Activated naive CD8-positive, alpha-beta T cell treated with anti-CD3 and anti-CD28 coated beads, Interleukin-2, amount 10 ng/mL, durations not matched to agents 7 days and 5 days (primary cell): Measurements from ENCODE around the gene LCN15. TPM values are rescaled to one million over a fixed set of nuclear protein-coding genes. Genes with fewer than 3 reads are reported as not detected.
"Not testable (repeated sequence)": the region's sequence is repeated elsewhere in the genome, so short reads cannot be mapped to it uniquely, and the experiment has no call there.

Experiments
- ATAC-seq: fragments of 150-1000 bp; cut with Tn5 transposase; one replicate; pipeline ENCODE4 v1.10.0; 2021; ENCODE audit warnings: low read depth, moderate library complexity
- POLR2A ChIA-PET: fragments of 350-600 bp; sonication (Branson Sonifier 250); formaldehyde crosslinking; loops from one replicate; lab custom pipeline; 2021; ENCODE audit warnings: antibody characterized with exemption; lab: Charles Lee
- DNase-seq: peaks from one replicate; pipeline ENCODE4 v3.0.0; 2021
- H3K27ac Mint-ChIP-seq: one replicate; pipeline ENCODE4 v1.8.0; 2022; ENCODE audit warnings: mild to moderate bottlenecking, mixed read lengths
- H3K27me3 Mint-ChIP-seq: one replicate; pipeline ENCODE4 v1.8.0; 2022; ENCODE audit warnings: mild to moderate bottlenecking, moderate library complexity, mixed read lengths
- H3K36me3 Mint-ChIP-seq: one replicate; pipeline ENCODE4 v1.8.0; 2021; ENCODE audit warnings: mild to moderate bottlenecking, mixed read lengths
- H3K4me1 Mint-ChIP-seq: one replicate; pipeline ENCODE4 v1.8.0; 2021; ENCODE audit warnings: mixed read lengths
- H3K4me3 Mint-ChIP-seq: one replicate; pipeline ENCODE4 v1.8.0; 2022; ENCODE audit warnings: mild to moderate bottlenecking, moderate library complexity, mixed read lengths
- H3K9me3 Mint-ChIP-seq: one replicate; pipeline ENCODE4 v1.8.0; 2021; ENCODE audit warnings: mixed read lengths
- total RNA-seq, 2 experiments: library from RNA; stranded (reverse); gene quantifications; one replicate each; pipeline ENCODE4 v1.2.3, GENCODE V29; 2021

LCN15 gene
- total RNA-seq, 2 experiments from 2014 or later, result not detected

DNA sequence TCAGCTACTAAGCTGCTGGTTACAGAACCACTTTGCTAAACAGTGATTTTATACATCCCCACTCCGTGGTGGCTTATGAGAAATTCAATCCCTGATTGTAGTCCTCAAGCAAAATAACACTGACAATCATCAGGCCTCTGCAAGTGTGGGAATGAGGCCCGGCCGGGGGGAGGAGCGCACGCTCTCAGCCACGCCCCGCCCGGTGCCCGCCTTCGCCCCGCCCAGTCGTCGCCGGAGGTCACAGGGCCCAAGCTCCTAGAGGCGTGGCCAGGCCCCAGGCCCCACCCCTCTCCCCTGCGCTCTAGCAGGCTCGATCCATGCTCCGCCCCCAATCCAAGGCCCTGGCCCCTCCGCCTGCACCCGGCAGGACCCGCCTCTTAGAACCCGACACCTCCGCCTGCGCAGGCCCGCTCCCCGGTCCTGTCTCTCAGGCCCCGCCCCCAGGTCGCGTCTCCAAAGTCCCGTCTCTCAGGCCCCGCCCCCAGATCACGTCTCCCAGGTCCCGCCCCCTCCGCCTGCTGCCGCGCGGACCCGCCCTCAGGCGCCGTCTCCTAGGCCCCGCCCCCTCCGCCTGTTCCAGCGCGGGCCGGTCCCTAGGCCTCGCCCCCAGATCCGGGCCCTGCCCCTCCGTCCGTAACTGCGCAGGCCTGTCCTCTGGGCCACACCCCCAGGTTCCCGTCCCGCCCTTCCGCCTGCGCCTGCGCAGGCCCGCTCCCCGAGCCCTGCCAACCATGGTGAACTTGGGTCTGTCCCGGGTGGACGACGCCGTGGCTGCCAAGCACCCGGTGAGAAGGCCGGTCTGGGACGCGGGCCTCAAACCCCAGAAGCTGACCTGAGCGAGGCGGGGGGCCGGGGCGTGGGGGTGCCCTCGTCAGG, 26.6 kb upstream of the LCN15 start, which contains the start of gene TMEM141:
TSS of gene TMEM141 (plus strand) at position 705 of the 876 bp plus-strand sequence. CDS start at position 732, 27 bp downstream.
- Mint-ChIP-seq H3K27me3 (peaks cover 4% of the 10 kb centered on the region), H3K9me3 (no peaks in the 10 kb centered on the region), H3K27ac (peak within 1 kb of the TSS; percentile 90), H3K36me3 (no peaks in the 10 kb centered on the region), H3K4me3 (peak within 1 kb of the TSS; percentile 82), H3K4me1 (peaks cover 23% of the 10 kb centered on the region)
- peak; percentile 89 for ATAC-seq
- peak; percentile 100 for DNase-seq
- POLR2A ChIA-PET, result interaction anchor here (0.8 to 1.5 kb wide), 6 partner anchors 15 to 450 kb away, joined by 3 to 7 read pairs (median 4); partner anchors contain the start of gene RABL6

DNA sequence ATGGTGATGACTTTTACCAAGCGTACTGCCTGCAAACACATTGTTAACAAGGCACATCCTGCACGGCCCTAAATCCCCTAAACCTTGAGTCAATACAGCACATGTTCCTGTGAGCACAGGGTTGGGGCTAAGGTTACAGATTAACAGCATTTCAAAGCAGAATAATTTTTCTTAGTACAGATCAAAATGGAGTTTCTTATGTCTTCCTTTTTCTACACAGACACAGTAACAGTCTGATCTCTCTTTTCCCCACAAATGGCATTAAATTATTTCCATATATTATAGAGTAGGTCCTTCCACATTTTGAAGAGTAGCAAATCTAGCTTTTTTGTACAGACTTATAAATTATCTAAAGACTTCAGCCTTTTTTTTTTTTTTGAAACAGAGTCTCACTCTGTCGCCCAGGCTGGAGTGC, 25.2 kb upstream of the LCN15 start:
- DNase-seq (no peak), ATAC-seq (no peak)
- H3K4me1 Mint-ChIP-seq, result peaks cover 25% of the 10 kb centered on the region
- peaks cover 3% of the 10 kb centered on the region for H3K27me3 Mint-ChIP-seq
- no peak overlapping the region for H3K27ac Mint-ChIP-seq
- H3K36me3 Mint-ChIP-seq, result no peaks in the 10 kb centered on the region
- POLR2A ChIA-PET, result no interaction called here
- no peaks in the 10 kb centered on the region for H3K9me3 Mint-ChIP-seq
- no peak overlapping the region for H3K4me3 Mint-ChIP-seq

DNA sequence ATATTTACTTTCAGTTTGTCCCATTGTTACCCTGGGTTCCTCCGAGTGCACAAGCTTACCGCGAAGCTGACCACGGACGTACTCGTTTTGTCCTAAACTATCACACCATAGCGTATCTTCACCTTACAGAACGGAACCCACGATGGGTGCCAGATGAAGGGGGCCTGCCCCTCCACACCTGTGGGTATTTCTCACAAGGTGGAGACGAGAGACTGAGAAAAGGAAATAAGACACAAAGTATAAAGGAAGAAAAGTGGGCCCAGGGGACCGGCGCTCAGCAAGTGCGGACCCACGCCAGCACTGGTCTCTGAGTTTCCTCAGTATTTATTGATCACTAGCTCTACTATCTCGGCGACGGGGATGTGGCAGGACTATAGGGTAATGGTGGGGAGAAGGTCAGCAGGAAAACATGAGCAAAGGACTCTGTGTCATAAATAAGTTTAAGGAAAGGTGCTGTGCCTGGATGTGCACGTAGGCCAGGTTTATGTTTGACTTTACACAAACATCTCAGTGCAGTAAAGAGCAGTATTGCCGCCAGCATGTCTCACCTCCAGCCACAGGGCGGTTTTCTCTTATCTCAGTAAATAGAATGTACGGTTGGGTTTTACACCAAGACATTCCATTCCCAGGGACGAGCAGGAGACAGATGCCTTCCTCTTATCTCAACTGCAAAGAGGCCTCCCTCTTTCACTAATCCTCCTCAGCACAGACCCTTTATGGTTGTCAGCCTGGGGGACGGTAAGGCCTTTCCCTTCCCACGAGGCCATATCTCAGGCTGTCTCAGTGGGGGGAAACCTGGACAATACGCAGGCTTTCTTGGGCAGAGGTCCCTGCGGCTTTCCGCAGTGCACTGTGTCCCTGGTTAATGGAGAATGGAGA, 24.6 kb upstream of the LCN15 start:
- not testable (repeated sequence) for ATAC-seq, DNase-seq, H3K27me3 Mint-ChIP-seq, H3K27ac Mint-ChIP-seq, H3K9me3 Mint-ChIP-seq, H3K36me3 Mint-ChIP-seq
- POLR2A ChIA-PET, result interaction anchor here (0.9 kb wide), 1 partner anchor 246 kb away, joined by 3 read pairs; no protein-coding TSS in a partner anchor
- Mint-ChIP-seq H3K4me1 (peaks cover 25% of the 10 kb centered on the region), H3K4me3 (peak overlapping the region; percentile 16)

DNA sequence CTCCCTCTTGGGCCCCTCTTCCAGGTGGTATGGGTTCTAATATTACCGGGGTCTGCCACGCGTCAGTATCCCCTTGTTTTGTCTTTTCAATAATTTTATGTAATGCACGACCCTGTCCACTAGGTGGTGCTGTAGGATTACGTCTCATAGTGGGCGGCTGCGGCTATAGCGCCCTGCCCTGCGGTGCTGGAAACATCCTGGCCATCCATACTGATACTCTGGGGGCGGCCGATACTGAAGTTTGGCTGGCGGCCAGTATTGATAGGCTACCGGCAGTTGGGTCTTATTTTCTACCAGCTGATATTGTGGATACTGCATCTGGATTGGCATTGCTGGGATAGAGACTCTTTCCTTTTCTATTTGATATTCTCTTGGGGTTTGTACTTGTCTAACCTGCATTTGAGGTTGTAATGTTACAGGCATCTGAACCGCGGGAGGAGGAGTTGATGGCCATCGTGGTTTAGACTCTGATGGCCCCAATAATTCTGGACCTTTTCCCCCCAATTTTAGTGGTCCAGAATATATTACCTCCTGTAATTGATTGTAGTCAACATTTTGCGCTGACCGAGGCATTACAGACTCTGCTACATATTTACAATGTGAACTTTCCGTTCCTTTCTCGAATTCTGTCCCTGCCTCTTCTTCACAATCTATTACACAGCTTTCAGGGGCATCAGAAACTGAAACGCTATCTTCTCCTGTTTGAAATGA, 23.5 kb upstream of the LCN15 start:
- no peak overlapping the region for H3K27ac Mint-ChIP-seq
- ATAC-seq (no peak), DNase-seq (peak; percentile 68)
- POLR2A ChIA-PET, result interaction anchor here (0.9 kb wide), 1 partner anchor 247 kb away, joined by 3 read pairs; no protein-coding TSS in a partner anchor
- H3K9me3 Mint-ChIP-seq, result no peaks in the 10 kb centered on the region
- H3K4me1 Mint-ChIP-seq, result peaks cover 25% of the 10 kb centered on the region
- H3K36me3 Mint-ChIP-seq, result no peaks in the 10 kb centered on the region
- H3K4me3 Mint-ChIP-seq, result peak overlapping the region; percentile 18
- H3K27me3 Mint-ChIP-seq, result peaks cover 3% of the 10 kb centered on the region

DNA sequence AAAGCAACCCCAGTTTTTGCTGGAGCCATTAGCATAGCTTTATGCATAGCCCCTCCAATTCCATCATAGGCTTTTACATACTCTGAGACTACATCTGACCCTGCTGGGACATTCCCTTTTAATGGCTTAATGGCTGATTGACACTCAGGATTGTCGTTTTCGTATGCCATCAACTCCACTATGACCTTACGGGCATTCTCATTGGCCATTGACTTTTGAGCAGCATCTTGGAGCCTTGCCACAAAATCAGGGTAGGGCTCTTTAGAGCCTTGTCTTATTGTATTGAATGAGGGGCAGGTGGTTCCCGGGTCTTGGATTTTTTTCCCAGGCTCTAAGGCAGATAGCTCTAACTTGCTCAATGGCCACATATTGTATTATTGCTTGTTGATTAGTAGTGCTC, 22.7 kb upstream of the LCN15 start:
- H3K27me3 Mint-ChIP-seq, result not testable (repeated sequence)

DNA sequence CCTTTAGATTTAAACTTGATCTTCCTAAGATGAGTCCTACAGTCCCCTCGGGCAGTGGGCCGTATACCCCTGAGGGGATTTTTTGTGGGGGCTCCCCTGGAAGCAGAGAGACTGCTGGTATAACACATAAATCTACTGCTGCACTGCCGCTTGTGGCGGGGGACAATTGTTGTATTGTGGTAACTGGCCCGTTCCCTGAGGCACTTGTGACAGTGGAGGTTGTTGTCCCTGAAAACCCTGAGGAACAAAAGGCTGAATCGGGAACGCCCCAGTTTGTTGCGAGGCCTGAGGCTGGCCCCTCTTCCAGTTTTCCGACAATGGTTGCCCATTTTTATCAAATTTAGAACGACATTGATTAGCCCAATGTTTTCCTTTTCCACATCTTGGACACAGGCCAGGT, 22.1 kb upstream of the LCN15 start:
- H3K4me1 Mint-ChIP-seq, result peaks cover 18% of the 10 kb centered on the region
- no peaks in the 10 kb centered on the region for H3K36me3 Mint-ChIP-seq
- ATAC-seq (no peak), DNase-seq (no peak)
- no peak overlapping the region for H3K4me3 Mint-ChIP-seq
- POLR2A ChIA-PET, result no interaction called here
- H3K27ac Mint-ChIP-seq, result no peak overlapping the region
- H3K27me3 Mint-ChIP-seq, result peaks cover 7% of the 10 kb centered on the region
- no peaks in the 10 kb centered on the region for H3K9me3 Mint-ChIP-seq

More for the DNA sequence above, 22.7 kb upstream of the LCN15 start:
- H3K27ac Mint-ChIP-seq, POLR2A ChIA-PET, DNase-seq, H3K9me3 Mint-ChIP-seq, H3K36me3 Mint-ChIP-seq, ATAC-seq, H3K4me3 Mint-ChIP-seq: not testable (repeated sequence)
- peaks cover 20% of the 10 kb centered on the region for H3K4me1 Mint-ChIP-seq

DNA sequence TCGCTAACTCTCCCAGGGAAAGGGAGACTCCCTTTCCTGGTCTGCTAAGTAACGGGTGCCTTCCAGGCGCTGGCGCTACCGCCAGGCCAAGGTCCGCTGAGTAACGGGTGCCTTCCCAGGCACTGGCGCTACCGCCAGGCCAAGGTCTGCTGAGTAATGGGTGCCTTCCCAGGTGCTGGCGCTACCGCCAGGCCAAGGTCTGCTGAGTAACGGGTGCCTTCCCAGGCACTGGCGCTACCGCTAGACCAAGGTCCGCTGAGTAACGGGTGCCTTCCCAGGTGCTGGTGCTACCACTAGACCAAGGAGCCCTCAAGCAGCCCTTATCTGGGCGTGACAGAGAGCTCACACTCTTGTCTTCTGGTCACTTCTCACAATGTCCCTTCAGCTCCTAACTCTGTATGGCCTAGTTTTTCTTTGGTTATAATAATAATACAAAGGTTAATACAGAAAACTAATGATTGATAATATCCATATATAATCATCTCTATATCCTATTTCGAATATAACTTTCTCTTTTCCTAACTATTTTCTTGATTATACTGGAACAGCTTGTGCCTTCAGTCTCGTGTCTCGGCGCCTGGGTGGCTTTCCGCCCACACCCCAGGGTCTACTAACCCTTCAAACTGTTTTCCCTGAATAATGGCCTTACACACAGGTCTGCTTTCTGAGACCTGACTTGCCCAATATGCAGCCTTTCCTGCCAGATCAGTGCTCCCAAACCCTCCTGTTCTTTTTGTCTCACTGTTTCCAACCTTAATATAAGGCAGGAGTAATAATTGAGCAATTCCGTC, 21.4 kb upstream of the LCN15 start:
- POLR2A ChIA-PET, H3K36me3 Mint-ChIP-seq, H3K9me3 Mint-ChIP-seq, H3K27me3 Mint-ChIP-seq, H3K27ac Mint-ChIP-seq, DNase-seq, ATAC-seq, H3K4me3 Mint-ChIP-seq: not testable (repeated sequence)
- peaks cover 18% of the 10 kb centered on the region for H3K4me1 Mint-ChIP-seq

DNA sequence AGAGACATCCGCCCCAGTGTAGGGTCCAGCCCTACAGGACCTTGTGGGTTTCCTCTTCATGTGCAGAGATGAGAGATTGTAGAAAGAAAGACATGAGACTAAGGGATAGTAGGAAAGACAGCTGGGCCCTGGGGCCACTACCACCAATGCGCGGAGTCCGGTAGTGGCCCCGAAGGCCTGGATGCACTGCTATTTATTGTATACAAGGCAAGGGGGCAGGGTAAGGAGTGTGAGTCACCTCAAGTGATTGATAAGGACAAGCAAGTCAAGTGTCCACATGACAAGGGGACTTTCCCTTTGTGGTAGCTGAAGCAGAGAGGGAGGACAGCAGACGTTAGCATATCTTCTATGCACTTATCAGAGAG, 20.7 kb upstream of the LCN15 start:
- peaks cover 15% of the 10 kb centered on the region for H3K27me3 Mint-ChIP-seq
- no peak overlapping the region for H3K27ac Mint-ChIP-seq
- peaks cover 14% of the 10 kb centered on the region for H3K4me1 Mint-ChIP-seq
- DNase-seq, result no peak
- ATAC-seq, result no peak
- H3K36me3 Mint-ChIP-seq, result no peaks in the 10 kb centered on the region
- POLR2A ChIA-PET, result no interaction called here
- no peak overlapping the region for H3K4me3 Mint-ChIP-seq
- no peaks in the 10 kb centered on the region for H3K9me3 Mint-ChIP-seq

DNA sequence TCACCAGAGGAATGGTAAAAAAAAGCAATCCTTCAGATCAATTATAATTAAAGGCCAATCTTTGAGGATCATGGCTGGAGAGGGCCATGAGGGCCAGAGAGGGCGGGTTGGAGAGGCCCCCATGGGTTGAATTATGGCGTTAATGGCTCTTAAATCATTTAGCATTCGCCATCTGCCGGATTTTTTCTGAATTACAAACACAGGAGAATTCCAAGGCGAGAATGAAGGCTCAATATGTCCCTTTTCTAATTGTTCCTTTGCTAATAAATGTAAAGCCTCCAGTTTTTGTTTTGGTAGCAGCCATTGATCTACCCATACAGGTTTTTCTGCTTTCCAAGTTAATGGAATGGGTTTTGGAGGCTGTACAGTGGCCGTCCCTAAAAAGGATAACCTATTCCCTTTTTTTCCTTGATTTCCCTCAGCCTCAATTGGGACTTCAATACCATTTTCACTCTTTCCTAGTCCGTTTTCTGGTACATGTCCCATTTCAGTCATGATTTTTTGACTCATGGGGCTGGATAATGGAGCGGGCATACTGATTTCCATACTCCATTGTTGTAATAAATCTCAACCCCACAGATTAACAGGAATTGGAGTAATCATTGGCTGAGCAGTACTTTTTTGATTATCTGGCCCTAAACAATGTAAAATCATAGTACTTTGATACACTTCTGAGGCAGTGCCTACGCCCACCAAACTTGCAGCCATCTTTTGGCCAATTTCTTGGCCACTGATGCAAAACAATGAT, 20.1 kb upstream of the LCN15 start:
- Mint-ChIP-seq H3K9me3 (no peaks in the 10 kb centered on the region), H3K27me3 (peaks cover 19% of the 10 kb centered on the region), H3K27ac (no peak overlapping the region), H3K4me3 (no peak overlapping the region), H3K4me1 (peaks cover 14% of the 10 kb centered on the region), H3K36me3 (no peaks in the 10 kb centered on the region)
- POLR2A ChIA-PET, result no interaction called here
- DNase-seq (no peak), ATAC-seq (no peak)

DNA sequence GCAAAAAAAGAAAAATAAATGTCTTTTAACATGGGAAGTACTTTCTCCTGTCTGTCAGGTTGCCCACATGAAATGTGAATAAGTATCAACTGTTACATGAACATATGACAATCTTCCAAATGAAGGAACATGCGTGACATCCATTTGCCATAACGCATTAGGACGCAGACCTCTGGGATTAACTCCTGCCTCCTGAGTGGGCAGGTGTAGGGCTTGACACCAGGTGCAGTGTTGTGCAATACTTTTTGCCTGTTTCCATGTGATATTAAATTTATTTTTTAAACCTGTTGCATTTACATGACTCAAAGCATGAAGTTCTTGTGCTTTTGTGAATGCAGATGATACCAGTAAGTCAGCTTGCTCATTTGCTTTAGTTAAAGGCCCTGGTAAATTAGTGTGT, 18.1 kb upstream of the LCN15 start:
- peaks cover 32% of the 10 kb centered on the region for H3K27me3 Mint-ChIP-seq
- H3K4me1 Mint-ChIP-seq, result peaks cover 3% of the 10 kb centered on the region
- H3K9me3 Mint-ChIP-seq, result no peaks in the 10 kb centered on the region
- H3K27ac Mint-ChIP-seq, result no peak overlapping the region
- no peak overlapping the region for H3K4me3 Mint-ChIP-seq
- H3K36me3 Mint-ChIP-seq, result no peaks in the 10 kb centered on the region
- POLR2A ChIA-PET, result no interaction called here
- ATAC-seq (no peak), DNase-seq (no peak)

DNA sequence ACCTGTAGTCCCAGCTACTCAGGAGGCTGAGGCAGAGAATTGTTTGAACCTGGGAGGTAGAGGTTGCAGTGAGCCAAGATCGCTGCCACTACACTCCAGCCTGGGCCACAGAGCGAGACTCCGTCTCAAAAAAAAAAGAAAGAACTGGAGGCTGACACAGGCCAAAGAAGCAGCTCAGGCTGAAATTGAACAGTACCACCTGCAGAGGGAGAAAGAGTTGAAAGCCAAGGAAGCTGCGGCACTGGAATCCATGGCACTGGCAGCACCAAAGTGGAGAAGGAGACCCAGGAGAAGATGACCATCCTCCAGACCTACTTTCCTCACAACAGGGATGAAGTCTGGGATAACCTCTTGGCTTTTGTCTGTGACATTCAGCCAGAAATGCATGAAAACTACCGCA, 15.5 kb upstream of the LCN15 start:
- no peak for DNase-seq
- Mint-ChIP-seq H3K27me3 (peaks cover 29% of the 10 kb centered on the region), H3K4me1 (no peaks in the 10 kb centered on the region), H3K4me3 (no peak overlapping the region), H3K36me3 (no peaks in the 10 kb centered on the region), H3K27ac (no peak overlapping the region), H3K9me3 (no peaks in the 10 kb centered on the region)
- no peak for ATAC-seq
- POLR2A ChIA-PET, result no interaction called here

DNA sequence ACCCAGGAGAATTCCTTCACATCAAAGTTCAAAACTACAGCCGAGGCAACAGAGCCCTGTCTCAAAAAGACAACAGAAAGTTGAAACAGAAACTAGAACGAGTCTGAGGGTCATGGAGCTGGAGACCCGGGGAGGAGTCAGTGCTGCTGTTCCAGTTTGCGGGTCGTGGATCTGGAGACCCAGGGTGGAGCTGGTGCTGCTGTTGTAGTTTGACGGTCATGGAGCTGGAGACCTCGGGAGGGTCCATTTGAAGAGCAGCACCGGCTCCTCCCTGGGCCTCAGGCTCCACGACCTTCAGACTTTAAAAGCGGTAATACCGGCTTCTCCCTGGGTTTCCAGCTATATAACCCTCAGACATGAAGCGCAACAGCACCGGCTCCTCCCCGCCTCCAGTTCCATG, 13.0 kb upstream of the LCN15 start:
- Mint-ChIP-seq H3K27ac (no peak overlapping the region), H3K36me3 (peaks cover 2% of the 10 kb centered on the region), H3K4me1 (peaks cover 6% of the 10 kb centered on the region), H3K4me3 (no peak overlapping the region), H3K27me3 (peaks cover 29% of the 10 kb centered on the region), H3K9me3 (peaks cover 5% of the 10 kb centered on the region)
- DNase-seq (no peak), ATAC-seq (no peak)
- POLR2A ChIA-PET, result no interaction called here
